HG02798 (cell line): ENCODE data around the gene ZDHHC1.
"Not testable (repeated sequence)": the region's sequence is repeated elsewhere in the genome, so short reads cannot be mapped to it uniquely, and the experiment has no call there.

Experiments
- ATAC-seq: cut with Tn5 transposase; IDR thresholded peaks from one replicate; pipeline ENCODE4 v1.9.1; 2021; ENCODE audit warnings: mild to moderate bottlenecking; ENCODE audit not compliant: unreplicated experiment, poor library complexity

Gene ZDHHC1

GRCh38 chr16:67378642-67379041 is 37.6 kb downstream of the ZDHHC1 start:
- no peak for ATAC-seq

- not testable (repeated sequence) for ATAC-seq
Observed at GRCh38 chr16:67376012-67376411, 40.3 kb downstream of the ZDHHC1 start.

- ATAC-seq: no peak
Observed at GRCh38 chr16:67372664-67373063, 43.6 kb downstream of the ZDHHC1 start.

DNA sequence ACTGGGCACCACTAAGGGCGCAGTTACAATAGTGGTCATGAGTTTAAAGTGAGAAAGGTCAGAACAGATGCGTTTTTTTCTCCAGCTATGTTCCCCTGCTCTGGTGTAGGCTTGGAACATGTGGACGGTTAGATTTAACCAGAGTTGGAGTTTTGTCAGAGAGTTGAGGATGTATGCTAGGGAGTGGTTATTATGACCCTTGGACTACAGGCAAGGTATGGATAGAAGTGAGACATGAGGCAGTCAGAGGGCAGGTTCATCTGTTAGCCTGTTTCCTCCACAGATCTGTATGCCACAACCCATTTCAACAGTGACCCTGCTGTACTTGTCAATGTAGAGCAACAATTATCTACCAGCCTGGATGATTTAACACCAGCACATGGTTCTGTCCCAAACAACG is 45.6 kb downstream of the ZDHHC1 start:
- no peak for ATAC-seq

- no peak for ATAC-seq
Observed at GRCh38 chr16:67364600-67365235, 51.6 kb downstream of the ZDHHC1 start.

- no peak for ATAC-seq
Observed at GRCh38 chr16:67361038-67361437, 55.2 kb downstream of the ZDHHC1 start.

DNA sequence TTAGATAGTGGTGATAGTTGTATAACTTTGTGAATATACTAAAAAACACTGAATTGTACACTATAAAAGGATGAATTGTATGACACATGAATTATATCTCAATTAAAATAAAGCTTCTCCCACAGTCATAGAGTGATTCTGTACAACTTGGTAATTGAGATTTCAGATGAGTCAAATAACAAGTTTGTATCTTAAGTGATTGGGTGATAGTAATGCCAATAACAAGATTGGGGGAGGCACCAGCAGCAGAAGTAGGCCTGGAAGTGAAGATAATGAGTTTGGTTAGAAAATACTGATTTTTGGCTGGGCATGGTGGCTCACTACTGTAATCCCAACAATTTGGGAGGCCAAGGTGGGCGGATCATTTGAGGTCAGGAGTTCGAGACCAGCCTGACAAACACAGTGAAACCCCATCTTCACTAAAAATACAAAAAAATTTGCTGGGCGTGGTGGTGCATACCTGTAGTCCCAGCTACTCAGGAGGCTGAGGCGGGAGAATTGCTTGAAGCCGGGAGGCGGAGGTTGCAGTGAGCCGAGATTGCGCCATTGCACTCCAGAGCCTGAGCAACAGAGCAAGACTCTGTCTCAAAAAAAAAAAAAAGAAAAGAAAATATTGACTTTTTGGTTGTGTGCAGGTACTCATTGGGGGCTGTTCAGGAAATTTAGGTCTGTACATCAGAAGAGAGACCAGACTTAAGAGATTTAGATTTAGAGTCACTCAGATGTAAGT is 56.6 kb downstream of the ZDHHC1 start:
- not testable (repeated sequence) for ATAC-seq

- no peak for ATAC-seq
Observed at GRCh38 chr16:67357561-67357960, 58.7 kb downstream of the ZDHHC1 start.

DNA sequence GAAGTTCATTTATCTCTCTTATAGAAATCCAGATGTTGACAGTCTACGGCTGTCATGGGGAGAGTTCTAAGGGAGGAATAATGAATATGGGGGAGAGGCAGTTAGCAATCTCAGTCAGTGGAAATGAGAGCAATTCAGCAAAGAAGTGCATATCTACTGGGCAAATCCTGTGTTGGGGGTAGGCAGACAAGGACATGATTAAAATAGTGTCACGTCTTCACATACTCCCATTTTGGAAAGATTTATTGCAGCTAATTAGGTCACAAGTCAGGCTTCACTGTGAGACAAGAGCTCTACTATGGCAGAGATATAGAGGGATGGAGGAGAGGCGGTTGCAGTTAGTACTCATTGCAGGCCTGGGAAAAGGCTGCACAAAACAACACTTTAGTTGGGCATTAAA is 59.9 kb downstream of the ZDHHC1 start:
- no peak for ATAC-seq

DNA sequence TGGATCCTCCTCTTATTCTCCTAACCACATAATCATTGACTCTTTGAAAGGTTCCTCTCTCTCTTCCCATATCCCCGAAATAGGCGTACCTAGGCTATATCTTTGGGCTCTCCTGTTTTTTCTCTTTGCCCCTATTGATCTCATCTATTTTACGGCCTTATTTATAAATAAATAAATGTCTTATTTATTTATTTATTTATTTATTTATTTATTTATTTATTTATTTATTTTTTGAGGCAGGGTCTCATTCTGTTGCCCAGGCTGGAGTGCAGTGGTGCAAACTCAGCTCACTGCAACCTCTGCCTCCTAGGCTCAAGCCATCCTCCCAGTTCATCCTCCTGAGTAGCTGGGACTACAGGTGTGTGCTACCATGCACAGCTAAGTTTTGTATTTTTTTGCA is 63.8 kb downstream of the ZDHHC1 start:
- not testable (repeated sequence) for ATAC-seq

- no peak for ATAC-seq
Observed at GRCh38 chr16:67350324-67350723, 66.0 kb downstream of the ZDHHC1 start.

GRCh38 chr16:67349172-67349571 is 67.1 kb downstream of the ZDHHC1 start:
- ATAC-seq: no peak

DNA sequence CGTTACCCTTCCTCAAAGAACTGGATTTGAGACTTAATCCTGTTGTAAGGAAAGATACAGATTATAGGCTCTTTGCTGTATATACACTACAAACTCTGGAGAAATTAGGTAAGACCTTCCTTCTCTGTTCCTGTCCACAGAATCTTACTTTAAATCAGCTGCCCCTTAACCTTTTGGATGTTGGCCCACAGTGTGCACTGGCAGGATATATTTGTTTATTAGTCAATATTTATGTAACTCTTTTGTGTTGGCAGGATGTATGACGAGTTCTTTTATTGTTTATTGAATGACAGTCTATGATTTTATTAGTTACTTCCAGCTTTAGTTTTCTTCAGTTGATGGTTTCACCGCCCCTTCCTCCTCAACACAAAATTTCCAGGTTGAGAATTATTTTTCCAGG is 69.9 kb downstream of the ZDHHC1 start:
- no peak for ATAC-seq

DNA sequence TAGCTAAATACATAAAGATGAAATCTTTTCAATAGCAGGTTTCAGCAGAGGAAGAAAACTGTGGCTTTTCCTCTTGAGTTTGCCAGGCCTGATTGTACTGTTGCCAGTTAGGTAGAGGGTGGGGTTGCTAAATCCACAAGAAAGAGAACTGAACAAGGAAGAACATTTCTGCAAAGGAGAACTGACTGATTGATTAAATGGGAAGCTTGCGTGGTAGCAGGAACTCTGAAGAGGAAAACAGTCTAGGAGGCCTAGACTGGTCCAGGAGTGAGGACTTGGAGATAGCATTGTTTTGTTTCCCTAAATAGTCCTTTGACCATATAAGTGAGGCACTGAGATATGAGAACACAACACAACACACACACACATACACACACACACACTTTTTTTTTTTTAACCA is 70.9 kb downstream of the ZDHHC1 start:
- ATAC-seq: no peak
